Effector memory CD4-positive, alpha-beta T cell (primary cell): ENCODE measurements around the gene DNAI1.

Experiments
- DNase-seq, 3 donors: peaks; one replicate each; pipeline ENCODE4 v3.0.0-alpha.2; 2020
- H3K27ac ChIP-seq: 2 replicates; pipeline ENCODE4 v1.7.0; 2013; ENCODE audit warnings: mild to moderate bottlenecking, low read length, moderate library complexity; ENCODE audit not compliant: insufficient read depth, poor library complexity, severe bottlenecking
- H3K27me3 ChIP-seq: replicated peaks from 2 replicates; pipeline ENCODE4 v1.7.0; 2013; ENCODE audit warnings: mild to moderate bottlenecking, low read length; ENCODE audit not compliant: insufficient read depth, control insufficient read depth, poor library complexity, severe bottlenecking
- H3K36me3 ChIP-seq: 2 replicates; pipeline ENCODE4 v1.7.0; 2013; ENCODE audit warnings: mild to moderate bottlenecking, low read length, moderate library complexity; ENCODE audit not compliant: control insufficient read depth, insufficient read depth
- H3K4me1 ChIP-seq: 2 replicates; pipeline ENCODE4 v1.7.0; 2013; ENCODE audit warnings: low read length, mild to moderate bottlenecking; ENCODE audit not compliant: control insufficient read depth, insufficient read depth, poor library complexity, severe bottlenecking
- H3K4me3 ChIP-seq: 2 replicates; pipeline ENCODE4 v1.7.0; 2013; ENCODE audit warnings: low read length, low read depth, mild to moderate bottlenecking; ENCODE audit not compliant: insufficient read depth, poor library complexity, severe bottlenecking
- H3K9me3 ChIP-seq: 2 replicates; pipeline ENCODE4 v1.7.0; 2013; ENCODE audit warnings: mild to moderate bottlenecking, low read length, moderate library complexity; ENCODE audit not compliant: control insufficient read depth

Gene DNAI1

DNA sequence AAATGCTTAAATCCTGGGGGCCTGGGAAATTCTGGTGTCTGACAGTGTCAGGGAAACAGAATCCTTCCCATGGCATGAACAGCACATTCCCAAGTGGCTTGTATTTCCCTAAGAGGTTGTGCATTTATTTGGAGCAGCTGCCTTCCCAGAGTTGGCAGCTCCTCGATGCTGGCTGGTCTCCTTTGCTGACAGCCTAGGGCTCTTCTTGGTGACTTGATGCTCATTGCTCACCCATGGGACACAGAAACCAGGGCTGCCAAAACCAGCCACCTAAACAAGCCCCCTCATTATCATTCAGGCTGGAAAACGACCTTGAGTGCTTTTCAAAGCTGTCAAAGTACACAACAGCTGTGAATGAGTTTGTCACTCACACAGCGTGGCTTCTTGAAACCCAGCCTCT lies 39.9 kb downstream of the DNAI1 start:
- Histone ChIP-seq H3K9me3 (no peaks in the 10 kb centered on the region), H3K27me3 (no peaks in the 10 kb centered on the region), H3K4me1 (no peaks in the 10 kb centered on the region), H3K27ac (no peak overlapping the region), H3K4me3 (no peak overlapping the region), H3K36me3 (no peaks in the 10 kb centered on the region)
- no peak for DNase-seq

DNA sequence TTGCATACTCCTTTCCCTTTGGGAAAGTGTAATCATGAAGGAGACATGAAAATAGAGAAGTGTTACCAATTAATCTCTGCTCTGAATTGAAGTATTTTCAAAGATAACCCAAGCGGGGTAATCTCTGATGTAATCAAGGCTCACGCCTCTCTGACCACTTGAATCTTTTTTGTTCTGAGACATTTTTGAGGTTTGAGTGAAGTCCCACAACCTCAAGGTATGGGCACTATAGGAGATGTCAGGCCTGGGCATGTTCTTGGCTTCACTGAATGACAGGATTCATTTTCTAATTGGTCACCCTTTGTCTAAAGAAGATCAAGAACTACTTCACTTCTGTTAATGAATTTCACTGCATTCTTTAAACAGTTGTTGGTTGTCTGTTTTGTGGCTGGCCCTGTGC lies 40.5 kb downstream of the DNAI1 start:
- Histone ChIP-seq H3K27me3 (no peaks in the 10 kb centered on the region), H3K4me3 (no peak overlapping the region), H3K9me3 (no peaks in the 10 kb centered on the region), H3K4me1 (no peaks in the 10 kb centered on the region), H3K27ac (no peak overlapping the region), H3K36me3 (no peaks in the 10 kb centered on the region)
- no peak for DNase-seq

DNA sequence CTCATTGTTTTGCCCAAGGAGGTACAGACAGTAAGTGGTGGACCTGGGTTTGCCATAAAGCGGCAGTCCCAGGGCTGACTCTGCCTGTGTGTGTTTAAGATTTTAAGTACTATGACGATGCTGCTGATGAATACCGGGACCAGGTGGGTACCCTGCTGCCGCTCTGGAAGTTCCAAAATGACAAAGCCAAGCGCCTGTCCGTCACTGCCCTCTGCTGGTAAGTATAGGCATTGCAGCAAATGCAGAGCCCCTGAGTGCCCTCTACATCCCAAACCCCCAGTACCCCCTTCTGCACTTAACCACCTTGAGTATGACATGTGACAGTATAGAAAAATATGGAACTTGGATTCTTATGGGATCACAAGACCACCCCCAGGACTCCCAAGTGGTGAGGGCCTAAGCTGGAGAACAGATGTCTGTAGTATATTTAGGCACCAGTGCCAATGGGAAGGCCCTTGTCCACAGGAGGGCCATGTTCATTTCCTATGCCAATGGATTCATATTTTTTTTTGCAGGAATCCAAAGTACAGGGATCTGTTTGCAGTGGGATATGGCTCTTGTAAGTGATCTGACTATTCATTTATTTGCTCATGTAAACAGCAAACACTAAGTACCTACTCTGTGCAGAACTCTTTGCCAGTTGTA lies 42.1 kb downstream of the DNAI1 start:
- H3K27me3 ChIP-seq: no peaks in the 10 kb centered on the region
- peak; percentile 42 to 59 (median 47) for DNase-seq
- no peaks in the 10 kb centered on the region for H3K4me1 ChIP-seq
- no peaks in the 10 kb centered on the region for H3K9me3 ChIP-seq
- no peak overlapping the region for H3K27ac ChIP-seq
- no peaks in the 10 kb centered on the region for H3K36me3 ChIP-seq
- H3K4me3 ChIP-seq: no peak overlapping the region

DNA sequence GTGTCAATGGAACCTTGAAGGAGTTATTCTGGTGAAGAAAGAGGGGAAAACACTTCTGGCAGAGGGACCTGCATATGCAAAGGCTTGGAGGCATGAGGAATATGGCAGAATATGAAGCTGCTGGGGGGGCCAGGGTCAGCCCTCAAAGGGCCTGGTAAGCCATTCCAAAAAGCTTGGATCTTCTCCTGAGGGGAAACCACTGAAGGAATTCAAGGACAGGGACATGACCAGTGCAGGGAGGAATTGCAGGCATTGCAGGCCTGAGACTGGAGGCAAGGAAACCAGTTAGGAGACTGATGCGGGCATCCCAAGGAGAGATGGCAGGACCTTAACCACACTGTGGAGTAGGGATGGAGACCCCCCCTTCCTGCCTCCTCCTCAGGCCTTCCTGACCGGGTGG lies 42.8 kb downstream of the DNAI1 start:
- Histone ChIP-seq H3K4me3 (no peak overlapping the region), H3K36me3 (no peaks in the 10 kb centered on the region), H3K27ac (no peak overlapping the region), H3K4me1 (no peaks in the 10 kb centered on the region), H3K9me3 (no peaks in the 10 kb centered on the region), H3K27me3 (no peaks in the 10 kb centered on the region)
- no peak for DNase-seq

DNA sequence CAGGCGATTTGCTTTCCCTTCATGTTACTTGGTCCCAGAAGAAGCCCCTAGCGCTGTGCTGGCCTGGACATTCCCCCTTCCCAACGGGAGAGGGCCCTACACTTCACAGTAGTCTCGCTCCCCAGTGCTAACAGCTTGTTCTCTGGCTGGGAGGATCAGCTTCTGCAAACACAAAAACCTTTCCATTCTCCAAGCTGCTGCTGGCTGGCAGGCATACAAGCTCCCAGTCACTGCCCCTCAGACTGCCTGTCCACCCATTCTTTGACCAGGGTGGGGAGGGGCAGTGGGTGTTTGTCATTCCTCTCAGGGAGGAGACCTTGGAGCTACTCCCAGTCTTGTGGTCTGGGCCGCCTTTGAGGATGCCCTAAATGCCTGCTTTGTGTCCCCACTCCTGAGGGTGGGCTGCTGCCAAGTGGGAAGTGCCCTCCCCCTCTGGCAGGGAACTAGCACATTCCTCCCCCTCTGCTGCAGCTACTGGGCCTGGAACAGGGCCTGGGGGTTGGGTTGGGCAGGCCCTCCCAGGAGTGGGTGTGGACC lies 43.4 kb downstream of the DNAI1 start:
- no peak for DNase-seq
- no peaks in the 10 kb centered on the region for H3K36me3 ChIP-seq

DNA sequence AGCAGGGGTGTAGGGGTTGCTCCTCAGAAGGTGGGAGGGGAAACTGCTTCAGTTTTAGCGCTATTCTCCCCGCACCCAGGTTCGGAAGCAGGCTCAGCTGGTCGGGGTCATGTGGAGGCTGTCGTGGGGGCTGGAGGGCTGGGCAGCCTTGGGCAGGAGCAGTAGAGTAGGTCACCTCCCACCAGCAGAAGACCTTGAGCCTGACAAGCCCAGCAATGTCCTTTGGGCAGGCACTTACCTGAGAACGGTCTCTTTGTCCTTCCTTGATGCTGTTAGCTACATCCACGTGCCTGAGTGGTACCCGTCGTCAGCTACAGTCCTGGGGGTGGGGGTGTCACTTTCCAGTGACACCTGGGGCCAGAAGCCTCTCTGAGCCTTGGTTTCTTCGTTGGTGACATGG lies 43.9 kb downstream of the DNAI1 start:
- no peak overlapping the region for H3K27ac ChIP-seq
- no peaks in the 10 kb centered on the region for H3K27me3 ChIP-seq
- H3K36me3 ChIP-seq: no peaks in the 10 kb centered on the region
- DNase-seq: no peak
- H3K9me3 ChIP-seq: no peaks in the 10 kb centered on the region
- no peak overlapping the region for H3K4me3 ChIP-seq
- H3K4me1 ChIP-seq: no peaks in the 10 kb centered on the region

More for the DNA sequence above, 43.4 kb downstream of the DNAI1 start:
- no peaks in the 10 kb centered on the region for H3K4me1 ChIP-seq
- no peak overlapping the region for H3K27ac ChIP-seq
- H3K9me3 ChIP-seq: no peaks in the 10 kb centered on the region
- no peaks in the 10 kb centered on the region for H3K27me3 ChIP-seq
- H3K4me3 ChIP-seq: no peak overlapping the region

DNA sequence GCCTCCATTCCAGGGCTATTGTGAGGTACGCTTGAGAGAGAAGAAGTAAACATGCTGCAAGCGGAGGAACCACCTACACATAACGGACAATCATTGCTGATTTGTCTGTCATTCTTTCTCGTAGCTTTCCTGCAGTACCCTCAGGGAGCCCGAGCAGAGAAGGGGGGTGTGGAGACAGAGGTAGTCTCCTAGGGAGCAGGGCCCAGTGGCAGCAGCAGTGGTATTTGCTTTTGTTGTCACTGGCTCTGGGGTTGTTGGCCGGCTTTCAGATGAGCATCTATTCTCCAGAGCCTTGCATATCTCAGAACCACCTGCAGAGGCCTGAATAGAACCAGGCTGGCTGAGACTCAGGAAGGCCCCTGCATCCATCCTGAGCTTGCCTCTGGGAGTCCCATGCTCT lies 44.3 kb downstream of the DNAI1 start:
- Histone ChIP-seq H3K27me3 (no peaks in the 10 kb centered on the region), H3K27ac (no peak overlapping the region)

DNA sequence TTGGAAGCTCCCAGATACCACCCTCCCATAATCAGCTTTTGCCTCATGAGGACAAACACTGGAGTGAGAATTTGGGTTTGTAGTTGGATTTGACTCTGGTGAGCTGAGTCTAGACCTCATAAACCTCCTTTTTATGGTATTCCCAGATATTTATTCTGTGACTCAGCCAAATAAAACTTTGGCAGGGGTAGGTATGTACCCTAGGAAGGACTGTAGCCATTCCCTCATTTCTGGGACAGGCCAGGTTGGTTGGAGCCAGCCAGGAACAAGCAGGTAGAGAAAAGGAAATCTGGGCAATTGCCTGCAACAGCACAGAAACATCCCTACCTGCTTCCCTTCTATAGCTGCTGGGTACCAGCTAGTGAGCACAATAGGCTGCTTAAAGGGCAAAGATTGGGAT lies 44.8 kb downstream of the DNAI1 start:
- no peak for DNase-seq
- Histone ChIP-seq H3K36me3 (no peaks in the 10 kb centered on the region), H3K4me1 (no peaks in the 10 kb centered on the region), H3K27me3 (no peaks in the 10 kb centered on the region), H3K27ac (no peak overlapping the region), H3K4me3 (no peak overlapping the region), H3K9me3 (no peaks in the 10 kb centered on the region)

More for the DNA sequence above, 44.3 kb downstream of the DNAI1 start:
- DNase-seq: no peak
- Histone ChIP-seq H3K9me3 (no peaks in the 10 kb centered on the region), H3K36me3 (no peaks in the 10 kb centered on the region), H3K4me3 (no peak overlapping the region), H3K4me1 (no peaks in the 10 kb centered on the region)

DNA sequence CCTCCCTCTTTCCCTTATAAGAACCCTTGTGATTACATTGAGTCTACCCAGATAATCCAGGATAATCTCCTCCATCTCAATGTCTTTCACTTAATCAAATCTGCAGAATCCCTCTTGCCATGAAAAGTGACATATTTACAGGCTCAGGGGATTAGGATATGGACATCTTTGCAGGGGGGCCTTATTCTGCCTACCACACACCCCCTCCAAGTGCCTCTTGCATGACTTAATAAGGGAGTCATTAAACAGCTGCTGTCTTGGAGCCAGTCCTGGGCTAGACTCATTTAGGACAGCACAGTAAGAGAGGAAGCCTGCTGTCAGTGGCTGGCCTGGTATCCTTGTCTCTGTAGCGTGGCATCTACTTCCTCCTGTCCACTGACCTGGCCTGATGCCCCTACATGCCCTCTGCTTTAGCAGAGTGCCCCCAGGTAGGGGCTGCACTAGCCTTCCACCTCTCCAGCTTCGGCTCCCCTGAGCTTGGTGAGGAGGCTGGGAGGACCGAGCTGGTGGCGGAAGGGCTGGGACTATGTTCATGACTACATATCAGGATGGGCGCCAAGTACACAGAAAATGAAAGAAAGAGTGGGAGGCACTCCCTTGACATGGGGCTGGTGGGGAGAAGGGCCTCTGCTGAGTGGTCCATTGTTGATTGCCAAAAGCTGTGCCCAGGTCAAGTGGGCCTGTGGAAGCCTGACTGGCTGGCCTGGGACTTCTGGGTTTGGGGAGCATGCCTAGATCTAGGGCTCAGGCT lies 46.9 kb downstream of the DNAI1 start:
- DNase-seq: no peak
- no peaks in the 10 kb centered on the region for H3K27me3 ChIP-seq
- no peaks in the 10 kb centered on the region for H3K9me3 ChIP-seq
- H3K27ac ChIP-seq: no peak overlapping the region
- H3K4me3 ChIP-seq: no peak overlapping the region
- H3K4me1 ChIP-seq: no peaks in the 10 kb centered on the region
- no peaks in the 10 kb centered on the region for H3K36me3 ChIP-seq

DNA sequence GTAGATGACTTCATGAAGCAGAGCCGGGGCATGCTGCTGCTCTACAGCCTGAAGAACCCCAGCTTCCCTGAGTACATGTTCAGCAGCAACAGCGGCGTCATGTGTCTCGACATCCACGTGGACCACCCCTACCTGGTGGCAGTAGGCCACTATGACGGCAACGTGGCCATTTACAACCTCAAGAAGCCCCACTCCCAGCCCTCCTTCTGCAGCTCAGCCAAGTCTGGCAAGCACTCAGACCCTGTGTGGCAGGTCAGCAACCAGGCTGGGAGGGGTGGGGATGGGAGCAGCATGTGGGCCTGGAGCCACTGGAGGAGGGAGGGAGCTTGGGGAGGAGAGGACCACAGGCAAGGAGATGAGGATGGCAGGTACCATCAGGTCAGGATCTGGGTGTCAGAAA lies 48.0 kb downstream of the DNAI1 start:
- H3K4me1 ChIP-seq: no peaks in the 10 kb centered on the region
- H3K27ac ChIP-seq: no peak overlapping the region
- no peak for DNase-seq

More for the DNA sequence above, 48.0 kb downstream of the DNAI1 start:
- Histone ChIP-seq H3K4me3 (no peak overlapping the region), H3K9me3 (no peaks in the 10 kb centered on the region), H3K27me3 (no peaks in the 10 kb centered on the region), H3K36me3 (no peaks in the 10 kb centered on the region)
